Measurements from ENCODE around the gene PTPRD. TPM values are rescaled to one million over a fixed set of nuclear protein-coding genes. Genes with fewer than 3 reads are reported as not detected.
A peak's percentile ranks its signal among the peaks of the same experiment; 100 is the strongest.

PTPRD gene
- polyA plus RNA-seq, 3 donors = 106 to 122 (median 110) TPM

- no peak for DNase-seq
Observed at GRCh38 chr9:8831568-8831967, 1781.2 kb downstream of the PTPRD start.

- no peak for DNase-seq
Observed at GRCh38 chr9:8826281-8826680, 1786.5 kb downstream of the PTPRD start.

GRCh38 chr9:8825585-8826147, 1787.1 kb downstream of the PTPRD start:
- DNase-seq = no peak

GRCh38 chr9:8823131-8823895, 1789.5 kb downstream of the PTPRD start:
- no peak for DNase-seq

- DNase-seq = no peak
Observed at GRCh38 chr9:8822667-8823025, 1790.2 kb downstream of the PTPRD start.

GRCh38 chr9:8821910-8822666, 1790.7 kb downstream of the PTPRD start:
- DNase-seq = no peak

- DNase-seq = no peak
Observed at GRCh38 chr9:8817335-8817734, 1795.5 kb downstream of the PTPRD start.

- DNase-seq = peak; percentile 68
Observed at GRCh38 chr9:8816361-8816760, 1796.4 kb downstream of the PTPRD start.

- DNase-seq = no peak
Observed at GRCh38 chr9:8815931-8816330, 1796.9 kb downstream of the PTPRD start.

GRCh38 chr9:8815219-8815618, 1797.6 kb downstream of the PTPRD start:
- DNase-seq = no peak

- no peak for DNase-seq
Observed at GRCh38 chr9:8812888-8813287, 1799.9 kb downstream of the PTPRD start.

- DNase-seq = no peak
Observed at GRCh38 chr9:8809741-8810140, 1803.1 kb downstream of the PTPRD start.

- no peak for DNase-seq
Observed at GRCh38 chr9:8806150-8806549, 1806.7 kb downstream of the PTPRD start.

GRCh38 chr9:8804613-8805012, 1808.2 kb downstream of the PTPRD start:
- DNase-seq = no peak

- no peak for DNase-seq
Observed at GRCh38 chr9:8802242-8802641, 1810.6 kb downstream of the PTPRD start.

- DNase-seq = no peak
Observed at GRCh38 chr9:8800196-8800595, 1812.6 kb downstream of the PTPRD start.

GRCh38 chr9:8799615-8800014, 1813.2 kb downstream of the PTPRD start:
- DNase-seq = peak; percentile 49

- no peak for DNase-seq
Observed at GRCh38 chr9:8799206-8799605, 1813.6 kb downstream of the PTPRD start.

- no peak for DNase-seq
Observed at GRCh38 chr9:8784838-8785237, 1828.0 kb downstream of the PTPRD start.

GRCh38 chr9:8783941-8784340, 1828.9 kb downstream of the PTPRD start:
- peak; percentile 81 for DNase-seq

- no peak for DNase-seq
Observed at GRCh38 chr9:8782237-8782636, 1830.6 kb downstream of the PTPRD start.

- DNase-seq = no peak
Observed at GRCh38 chr9:8781458-8781857, 1831.3 kb downstream of the PTPRD start.

- DNase-seq = no peak
Observed at GRCh38 chr9:8780386-8780785, 1832.4 kb downstream of the PTPRD start.

All from renal pelvis (tissue), 4 donors.